GM19463 (cell line): ENCODE results near the gene RBBP5.

ENCODE experiments used
- ATAC-seq: cut with Tn5 transposase; IDR thresholded peaks from one replicate; pipeline ENCODE4 v1.9.1; 2021; ENCODE audit warnings: mild to moderate bottlenecking, moderate library complexity; ENCODE audit not compliant: unreplicated experiment

RBBP5 gene

GRCh38 chr1:205075642-205076155 lies 46.1 kb downstream of the RBBP5 start:
- no peak for ATAC-seq

- no peak for ATAC-seq
Measured at GRCh38 chr1:205074513-205074912, 47.3 kb downstream of the RBBP5 start.

GRCh38 chr1:205074084-205074483 lies 47.7 kb downstream of the RBBP5 start:
- no peak for ATAC-seq

GRCh38 chr1:205073511-205073910 lies 48.3 kb downstream of the RBBP5 start:
- no peak for ATAC-seq

GRCh38 chr1:205072881-205073280 lies 48.9 kb downstream of the RBBP5 start:
- ATAC-seq, result no peak

GRCh38 chr1:205072286-205072685 lies 49.5 kb downstream of the RBBP5 start:
- no peak for ATAC-seq

- no peak for ATAC-seq
Measured at GRCh38 chr1:205071801-205072200, 50.0 kb downstream of the RBBP5 start.

- no peak for ATAC-seq
Measured at GRCh38 chr1:205071028-205071409, 50.8 kb downstream of the RBBP5 start.

- ATAC-seq, result no peak
Measured at GRCh38 chr1:205069371-205070125, 52.2 kb downstream of the RBBP5 start.

- ATAC-seq, result no peak
Measured at GRCh38 chr1:205068457-205069040, 53.2 kb downstream of the RBBP5 start.

GRCh38 chr1:205068001-205068400 lies 53.8 kb downstream of the RBBP5 start:
- no peak for ATAC-seq

GRCh38 chr1:205067031-205067430 lies 54.7 kb downstream of the RBBP5 start:
- ATAC-seq, result no peak

- ATAC-seq, result no peak
Measured at GRCh38 chr1:205066141-205066818, 55.5 kb downstream of the RBBP5 start.

GRCh38 chr1:205065666-205066065 lies 56.1 kb downstream of the RBBP5 start:
- no peak for ATAC-seq

- ATAC-seq, result no peak
Measured at GRCh38 chr1:205064741-205065316, 56.9 kb downstream of the RBBP5 start.

GRCh38 chr1:205064301-205064700 lies 57.5 kb downstream of the RBBP5 start:
- ATAC-seq, result no peak

GRCh38 chr1:205062895-205063294 lies 58.9 kb downstream of the RBBP5 start:
- ATAC-seq, result no peak

- ATAC-seq, result no peak
Measured at GRCh38 chr1:205062319-205062718, 59.5 kb downstream of the RBBP5 start.

- no peak for ATAC-seq
Measured at GRCh38 chr1:205061665-205062069, 60.1 kb downstream of the RBBP5 start.

GRCh38 chr1:205061227-205061626 lies 60.6 kb downstream of the RBBP5 start:
- no peak for ATAC-seq

GRCh38 chr1:205060746-205061145 lies 61.0 kb downstream of the RBBP5 start:
- ATAC-seq, result no peak

- no peak for ATAC-seq
Measured at GRCh38 chr1:205059660-205060059, 62.1 kb downstream of the RBBP5 start.
